DND-41 (cell line): ENCODE data around the gene ZNF827.
A peak's percentile ranks its signal among the peaks of the same experiment; 100 is the strongest.

Source experiments
- ATAC-seq: fragments of 200-7000 bp; cut with Tn5 transposase; 3 replicates; pipeline ENCODE4 v1.9.1; 2021; ENCODE audit warnings: low read depth; ENCODE audit not compliant: insufficient read depth
- DNase-seq: peaks from one replicate; pipeline ENCODE4 v3.0.0-alpha.2; 2020
- H2AFZ ChIP-seq: 2 replicates; pipeline ENCODE4 v1.6.0; 2012; ENCODE audit warnings: low read depth, low read length
- H3K27ac ChIP-seq: 2 replicates; pipeline ENCODE4 v1.5.1; 2012; ENCODE audit warnings: low read length, inconsistent platforms
- H3K27me3 ChIP-seq: fragments of 200-600 bp; sonication (generic); 2 replicates; pipeline ENCODE4 v1.6.0; 2012; ENCODE audit warnings: low read length, mild to moderate bottlenecking, inconsistent platforms; ENCODE audit not compliant: insufficient read depth, poor library complexity
- H3K36me3 ChIP-seq: 2 replicates; pipeline ENCODE4 v1.5.1; 2012; ENCODE audit warnings: low read length, inconsistent platforms; ENCODE audit not compliant: insufficient read depth
- H3K4me1 ChIP-seq: 2 replicates; pipeline ENCODE4 v1.5.1; 2012; ENCODE audit warnings: mild to moderate bottlenecking, low read length; ENCODE audit not compliant: insufficient read depth
- H3K4me2 ChIP-seq: 2 replicates; pipeline ENCODE4 v1.6.0; 2012; ENCODE audit warnings: mild to moderate bottlenecking, moderate library complexity, low read length, inconsistent platforms; ENCODE audit not compliant: insufficient read depth
- H3K4me3 ChIP-seq, 2 experiments: fragments of 200-600 bp in 1 of 2; shearing (Covaris generic) in 1 of 2; 2 replicates each; pipeline ENCODE4 v1.5.1; 2012 to 2016; ENCODE audit warnings: inconsistent platforms in 2 of 2, low read length in 2 of 2, mild to moderate bottlenecking in 2 of 2, low read depth in 1 of 2, moderate library complexity in 1 of 2
- H3K79me2 ChIP-seq: 2 replicates; pipeline ENCODE4 v1.6.0; 2012; ENCODE audit warnings: low read length, inconsistent platforms; ENCODE audit not compliant: insufficient read depth
- H3K9ac ChIP-seq: 2 replicates; pipeline ENCODE4 v1.6.0; 2012; ENCODE audit warnings: low read depth, mild to moderate bottlenecking, inconsistent platforms, low read length, moderate library complexity
- H3K9me3 ChIP-seq: 2 replicates; pipeline ENCODE4 v1.5.1; 2012; ENCODE audit warnings: low read length, moderate library complexity, mild to moderate bottlenecking, inconsistent platforms; ENCODE audit not compliant: insufficient read depth, severe bottlenecking
- H4K20me1 ChIP-seq: 2 replicates; pipeline ENCODE4 v1.6.0; 2012; ENCODE audit warnings: low read length; ENCODE audit not compliant: insufficient read depth
- CTCF ChIP-seq: IDR thresholded peaks from 2 replicates; pipeline ENCODE4 v1.5.1; 2012; ENCODE audit warnings: borderline replicate concordance, low read length, moderate library complexity, mild to moderate bottlenecking; ENCODE audit not compliant: poor library complexity, severe bottlenecking; ENCODE audit errors: extremely low read depth
- EZH2 ChIP-seq: IDR thresholded peaks from 3 replicates; pipeline ENCODE4 v1.6.1; 2012; ENCODE audit warnings: borderline replicate concordance, low read depth, mild to moderate bottlenecking, moderate library complexity, low read length, inconsistent platforms; ENCODE audit not compliant: severe bottlenecking

ZNF827 gene

GRCh38 chr4:145709843-145710242, 228.8 kb downstream of the ZNF827 start:
- no peaks in the 10 kb centered on the region for H3K4me1 ChIP-seq
- no peaks in the 10 kb centered on the region for H4K20me1 ChIP-seq
- no peak for TF ChIP-seq EZH2
- no peak for TF ChIP-seq CTCF
- H3K79me2 ChIP-seq: no peaks in the 10 kb centered on the region
- H3K9me3 ChIP-seq: no peaks in the 10 kb centered on the region
- ATAC-seq: no peak
- H3K4me2 ChIP-seq: no peak overlapping the region
- H3K9ac ChIP-seq: no peak overlapping the region
- 0 out of 2 replicates have a peak overlapping the region, but pooled peaks have one; percentile 15 for H2AFZ ChIP-seq
- H3K4me3 ChIP-seq: no peak overlapping the region
- no peaks in the 10 kb centered on the region for H3K27me3 ChIP-seq
- DNase-seq: no peak
- H3K36me3 ChIP-seq: no peaks in the 10 kb centered on the region
- no peak overlapping the region for H3K27ac ChIP-seq

GRCh38 chr4:145709336-145709735, 229.3 kb downstream of the ZNF827 start:
- Histone ChIP-seq H3K4me2 (no peak overlapping the region), H3K4me3 (no peak overlapping the region), H2AFZ (no peak overlapping the region), H3K27ac (no peak overlapping the region), H3K4me1 (no peaks in the 10 kb centered on the region), H3K36me3 (no peaks in the 10 kb centered on the region), H3K9me3 (no peaks in the 10 kb centered on the region), H3K9ac (no peak overlapping the region), H4K20me1 (no peaks in the 10 kb centered on the region), H3K27me3 (no peaks in the 10 kb centered on the region), H3K79me2 (no peaks in the 10 kb centered on the region)
- no peak for TF ChIP-seq EZH2
- TF ChIP-seq CTCF: no peak
- ATAC-seq (no peak), DNase-seq (no peak)
